ENCODE measurements around the gene ST6GALNAC2. TPM values are rescaled to one million over a fixed set of nuclear protein-coding genes. Genes with fewer than 3 reads are reported as not detected.
A peak's percentile ranks its signal among the peaks of the same experiment; 100 is the strongest.

ST6GALNAC2 gene
- total RNA-seq, 4 donors from 2014 or later = 8.7 to 17.8 (median 13.3) TPM

- Histone ChIP-seq H3K27ac (replicated peaks in 1 of 4) (no peak overlapping the region), H3K27me3 (peaks cover 0 to 56% (median 25%) of the 10 kb centered on the region in 4 donors), H3K4me3 (peak overlapping the region; percentile 61 to 69 (median 64)), H3K4me1 (peaks cover 15 to 30% (median 27%) of the 10 kb centered on the region in 4 donors), H3K36me3 (no peaks in the 10 kb centered on the region), H3K9me3 (no peaks in the 10 kb centered on the region)
- no peak for DNase-seq (ENCODE audit: extremely low spot score)
- intact Hi-C loops (cut with DNase I) = loop anchor here (2.0 kb wide), 1 partner anchor 64 kb away; no protein-coding TSS in a partner anchor
- TF ChIP-seq POLR2A (IDR thresholded peaks at IDR 0.05; ENCODE audit: low read depth) (no peak), CTCF (IDR thresholded peaks at IDR 0.05) (no peak), POLR2AphosphoS5 (IDR thresholded peaks at IDR 0.05) (no peak), EP300 (IDR thresholded peaks at IDR 0.05) (no peak)
- 50% methylated on average over 15 of the region's 17 CpGs for WGBS
Observed at GRCh38 chr17:76586741-76587487, 1.3 kb upstream of the ST6GALNAC2 start.

GRCh38 chr17:76585033-76585648 lies 519 bp downstream of the ST6GALNAC2 start:
- 3% methylated on average over 28 of the region's 62 CpGs for WGBS
- TF ChIP-seq POLR2A (IDR thresholded peaks at IDR 0.05; ENCODE audit: low read depth) = no peak
- intact Hi-C loops (cut with DNase I) = no loop called here
- H3K4me1 ChIP-seq = peaks cover 15 to 30% (median 27%) of the 10 kb centered on the region in 4 donors
- DNase-seq (ENCODE audit: extremely low spot score) = no peak
- peak overlapping the region; percentile 59 to 72 (median 67) for H3K27ac ChIP-seq (replicated peaks in 1 of 4)
- H3K9me3 ChIP-seq = no peaks in the 10 kb centered on the region
- peak overlapping the region; percentile 61 to 69 (median 64) for H3K4me3 ChIP-seq
- H3K36me3 ChIP-seq = no peaks in the 10 kb centered on the region
- peaks cover 0 to 56% (median 25%) of the 10 kb centered on the region in 4 donors for H3K27me3 ChIP-seq

- Histone ChIP-seq H3K27ac (replicated peaks in 1 of 4) (peak overlapping the region; percentile 59 to 72 (median 67)), H3K4me1 (peaks cover 15 to 30% (median 27%) of the 10 kb centered on the region in 4 donors), H3K36me3 (no peaks in the 10 kb centered on the region), H3K27me3 (peaks cover 0 to 52% (median 25%) of the 10 kb centered on the region in 4 donors), H3K4me3 (peak overlapping the region; percentile 61 to 69 (median 64)), H3K9me3 (no peaks in the 10 kb centered on the region)
- no peak for DNase-seq (ENCODE audit: extremely low spot score)
- intact Hi-C loops (cut with DNase I) = no loop called here
- WGBS = 32% methylated on average over 17 of the region's 17 CpGs
- TF ChIP-seq POLR2AphosphoS5 (IDR thresholded peaks at IDR 0.05) (no peak), CTCF (IDR thresholded peaks at IDR 0.05) (no peak), POLR2A (IDR thresholded peaks at IDR 0.05; ENCODE audit: low read depth) (no peak), EP300 (IDR thresholded peaks at IDR 0.05) (no peak)
Observed at GRCh38 chr17:76584427-76585032, 1.1 kb downstream of the ST6GALNAC2 start.

- no peak for DNase-seq (ENCODE audit: extremely low spot score)
- TF ChIP-seq POLR2AphosphoS5 (IDR thresholded peaks at IDR 0.05) (no peak), EP300 (IDR thresholded peaks at IDR 0.05) (no peak), POLR2A (IDR thresholded peaks at IDR 0.05; ENCODE audit: low read depth) (no peak), CTCF (IDR thresholded peaks at IDR 0.05) (no peak)
- Histone ChIP-seq H3K4me1 (peaks cover 15 to 30% (median 27%) of the 10 kb centered on the region in 4 donors), H3K4me3 (no peak overlapping the region), H3K27me3 (peaks cover 0 to 33% (median 23%) of the 10 kb centered on the region in 4 donors), H3K27ac (replicated peaks in 1 of 4) (no peak overlapping the region), H3K36me3 (no peaks in the 10 kb centered on the region), H3K9me3 (no peaks in the 10 kb centered on the region)
- intact Hi-C loops (cut with DNase I) = no loop called here
- WGBS = 37% methylated on average over 3 of the region's 3 CpGs
Observed at GRCh38 chr17:76582660-76583059, 3.0 kb downstream of the ST6GALNAC2 start.

- Histone ChIP-seq H3K4me1 (peaks cover 15 to 23% (median 22%) of the 10 kb centered on the region in 4 donors), H3K27ac (replicated peaks in 1 of 4) (no peak overlapping the region), H3K36me3 (no peaks in the 10 kb centered on the region), H3K27me3 (peaks cover 0 to 23% (median 15%) of the 10 kb centered on the region in 4 donors), H3K9me3 (no peaks in the 10 kb centered on the region), H3K4me3 (no peak overlapping the region)
- no peak for DNase-seq (ENCODE audit: extremely low spot score)
- 84% methylated on average over 5 of the region's 5 CpGs for WGBS
- TF ChIP-seq POLR2AphosphoS5 (IDR thresholded peaks at IDR 0.05) (no peak), CTCF (IDR thresholded peaks at IDR 0.05) (no peak), POLR2A (IDR thresholded peaks at IDR 0.05; ENCODE audit: low read depth) (no peak), EP300 (IDR thresholded peaks at IDR 0.05) (no peak)
- intact Hi-C loops (cut with DNase I) = no loop called here
Observed at GRCh38 chr17:76581515-76581914, 4.1 kb downstream of the ST6GALNAC2 start.

Data from esophagus muscularis mucosa (tissue), 4 donors.